Neutrophil (primary cell): Measurements from ENCODE around the gene SMIM41.

ENCODE experiments used
- H3K27ac ChIP-seq: fragments of 200-600 bp; sonication (generic); 2 replicates; pipeline ENCODE4 v1.5.1; 2016; ENCODE audit warnings: mild to moderate bottlenecking, moderate library complexity
- H3K27me3 ChIP-seq: fragments of 200-600 bp; sonication (generic); 2 replicates; pipeline ENCODE4 v1.6.0; 2016; ENCODE audit warnings: mild to moderate bottlenecking
- H3K36me3 ChIP-seq: fragments of 200-600 bp; sonication (generic); 2 replicates; pipeline ENCODE4 v1.5.1; 2017
- H3K4me1 ChIP-seq, 2 experiments: fragments of 200-600 bp in 1 of 2; sonication (generic) in 1 of 2; 1 replicate in 1 of 2; 2 replicates in 1 of 2; pipeline versions ENCODE4 v1.5.1 to v1.6.1; 2013 to 2016; ENCODE audit warnings: low read depth in 1 of 2, low read length in 1 of 2, mild to moderate bottlenecking in 1 of 2, moderate library complexity in 1 of 2; ENCODE audit not compliant: control insufficient read depth in 1 of 2, insufficient read depth in 1 of 2
- H3K4me3 ChIP-seq, 2 experiments: fragments of 200-600 bp in 1 of 2; sonication (generic) in 1 of 2; 1 replicate in 1 of 2; 2 replicates in 1 of 2; pipeline ENCODE4 v1.5.1; 2013 to 2016; ENCODE audit warnings: low read depth in 1 of 2, low read length in 1 of 2, mild to moderate bottlenecking in 1 of 2, moderate library complexity in 1 of 2
- H3K9me3 ChIP-seq: fragments of 200-600 bp; sonication (generic); 2 replicates; pipeline ENCODE4 v1.5.1; 2016
- CTCF ChIP-seq: fragments of 200-600 bp; sonication (generic); IDR thresholded peaks from 2 replicates; pipeline ENCODE4 v1.5.1; 2016; ENCODE audit warnings: antibody characterized with exemption

The SMIM41 gene

DNA sequence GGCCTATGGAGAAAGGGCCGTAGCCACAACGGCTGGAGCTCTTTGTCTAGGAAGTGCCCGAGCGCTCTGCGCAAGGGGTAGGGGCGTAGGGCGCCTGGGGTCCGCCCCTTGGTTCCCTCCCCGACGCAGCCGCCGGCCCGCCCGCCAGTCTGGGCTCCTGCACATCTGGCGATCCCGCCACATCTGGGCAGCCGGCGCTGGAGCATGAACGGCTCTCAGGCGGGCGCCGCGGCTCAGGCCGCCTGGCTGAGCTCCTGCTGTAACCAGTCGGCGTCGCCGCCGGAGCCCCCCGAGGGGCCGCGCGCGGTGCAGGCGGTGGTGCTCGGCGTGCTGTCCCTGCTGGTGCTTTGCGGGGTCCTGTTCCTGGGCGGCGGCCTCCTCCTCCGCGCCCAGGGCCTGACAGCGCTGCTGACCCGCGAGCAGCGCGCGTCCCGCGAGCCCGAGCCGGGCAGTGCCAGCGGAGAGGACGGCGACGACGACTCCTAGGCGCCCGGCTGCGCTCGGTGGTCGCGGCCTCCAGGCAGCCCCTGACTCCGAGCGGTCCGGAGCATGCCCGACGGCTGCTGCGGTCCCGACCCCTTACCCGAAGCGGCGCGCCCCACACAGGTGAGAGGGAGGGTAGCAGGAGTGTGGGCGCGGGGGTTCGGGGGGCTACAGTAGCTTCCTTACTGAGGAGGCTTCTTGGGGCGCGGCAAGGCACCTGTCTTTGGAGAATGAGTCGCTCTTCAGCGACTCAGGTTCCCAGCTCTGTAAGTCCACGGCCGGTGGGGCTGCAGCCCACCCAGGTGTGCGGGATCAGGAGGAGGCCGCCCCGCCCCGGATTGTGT is at the start of gene SMIM41:
Gene SMIM41, plus strand, starts transcription at position 129 of the 827 bp plus-strand sequence. Its CDS starts 76 bp downstream, at position 205.
- peaks cover 54% of the 10 kb centered on the region for H3K36me3 ChIP-seq

GRCh38 chr12:52032446-52032803 is 47.1 kb upstream of the SMIM41 start:
- Histone ChIP-seq H3K27me3 (peaks cover 67% of the 10 kb centered on the region), H3K9me3 (no peaks in the 10 kb centered on the region), H3K36me3 (no peaks in the 10 kb centered on the region), H3K4me3 (peak overlapping the region; percentile 55 to 68), H3K27ac (peak overlapping the region; percentile 61), H3K4me1 (peaks cover 18 to 22% of the 10 kb centered on the region in 2 experiments)
- TF ChIP-seq CTCF = no peak

More for the DNA sequence above, at the start of gene SMIM41:
- Histone ChIP-seq H3K4me1 (peaks cover 0 to 3% of the 10 kb centered on the region in 2 experiments), H3K27ac (no peak within 1 kb of the TSS), H3K9me3 (no peaks in the 10 kb centered on the region), H3K4me3 (no peak within 1 kb of the TSS), H3K27me3 (no peaks in the 10 kb centered on the region)
- TF ChIP-seq CTCF = no peak

DNA sequence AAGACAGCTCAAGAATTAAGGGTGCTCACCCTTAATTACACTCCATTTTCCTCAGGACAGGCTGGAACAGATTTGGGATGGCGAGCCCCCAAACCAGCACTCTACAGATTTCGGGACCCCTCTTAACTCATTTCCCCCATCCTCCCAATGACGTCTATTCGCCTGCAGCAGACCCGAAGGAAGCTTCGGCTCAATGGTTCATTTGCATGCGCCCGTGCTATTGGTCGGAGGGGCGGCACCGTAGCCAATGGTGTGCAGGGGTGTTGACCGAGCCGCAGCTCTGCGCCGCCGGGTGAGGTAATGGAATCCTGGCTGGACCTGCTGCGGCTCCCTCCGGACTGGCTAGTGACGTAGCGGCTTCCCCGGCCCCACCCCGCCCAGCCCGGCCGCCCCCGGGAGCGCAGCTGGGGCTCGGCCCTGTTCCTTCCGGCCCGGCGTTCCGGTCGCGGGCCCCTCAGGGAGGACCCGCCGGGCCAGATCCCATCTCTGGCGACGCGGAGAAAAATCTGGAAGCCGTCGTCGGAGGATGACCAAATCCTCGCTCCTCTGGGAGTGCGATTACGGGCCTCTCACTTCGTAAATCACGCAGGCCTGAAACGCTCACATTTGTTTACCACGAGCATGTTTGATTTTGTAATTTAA is 46.6 kb upstream of the SMIM41 start:
- H3K36me3 ChIP-seq = no peaks in the 10 kb centered on the region
- peak overlapping the region; percentile 55 to 68 for H3K4me3 ChIP-seq
- H3K27me3 ChIP-seq = peaks cover 72% of the 10 kb centered on the region
- H3K27ac ChIP-seq = peak overlapping the region; percentile 61
- TF ChIP-seq CTCF = peak; percentile 20
- H3K4me1 ChIP-seq = peaks cover 22 to 25% of the 10 kb centered on the region in 2 experiments
- H3K9me3 ChIP-seq = no peaks in the 10 kb centered on the region

- no peak for TF ChIP-seq CTCF
- peak overlapping the region; percentile 61 for H3K27ac ChIP-seq
- peaks cover 78% of the 10 kb centered on the region for H3K27me3 ChIP-seq
- H3K9me3 ChIP-seq = no peaks in the 10 kb centered on the region
- H3K36me3 ChIP-seq = no peaks in the 10 kb centered on the region
- H3K4me3 ChIP-seq = peak overlapping the region; percentile 55 to 68
- peaks cover 22 to 25% of the 10 kb centered on the region in 2 experiments for H3K4me1 ChIP-seq
These were observed 45.9 kb upstream of the SMIM41 start for GRCh38 chr12:52033446-52034140.

- Histone ChIP-seq H3K9me3 (no peaks in the 10 kb centered on the region), H3K27me3 (peaks cover 85% of the 10 kb centered on the region), H3K4me3 (no peak overlapping the region), H3K4me1 (peaks cover 22 to 25% of the 10 kb centered on the region in 2 experiments), H3K36me3 (no peaks in the 10 kb centered on the region), H3K27ac (no peak overlapping the region)
- TF ChIP-seq CTCF = no peak
These were observed 44.3 kb upstream of the SMIM41 start for GRCh38 chr12:52035190-52035589.
